HepG2 (cell line): ENCODE results near the gene SECTM1. TPM values are rescaled to one million over a fixed set of nuclear protein-coding genes. Genes with fewer than 3 reads are reported as not detected.

Experiments used
- ASH2L ChIP-seq: fragments of 300-600, 200-600 bp; sonication (generic); IDR thresholded peaks from 2 replicates; pipeline ENCODE4 v1.7.0; 2017; ENCODE audit warnings: low read depth, mild to moderate bottlenecking, moderate library complexity, mixed read lengths, low read length; ENCODE audit not compliant: insufficient read length
- CC2D1A ChIP-seq: sonication (generic); formaldehyde crosslinking; IDR thresholded peaks from 2 replicates; pipeline ENCODE4 v1.8.1; 2023; ENCODE audit warnings: mild to moderate bottlenecking, missing genetic modification reagents
- CEBPZ ChIP-seq: IDR thresholded peaks from 2 replicates; pipeline ENCODE4 v1.6.1; 2012; ENCODE audit warnings: low read length, improper control_type of control experiment
- IRF2 ChIP-seq: IDR thresholded peaks from 2 replicates; pipeline ENCODE4 v1.6.1; 2018; ENCODE audit warnings: missing genetic modification reagents, missing compliant biosample characterization
- NR3C1 ChIP-seq: sonication (generic); formaldehyde crosslinking; IDR thresholded peaks from 2 replicates; pipeline ENCODE4 v1.4.0; 2020; ENCODE audit warnings: missing genetic modification reagents
- POGZ ChIP-seq: sonication (generic); formaldehyde crosslinking; IDR thresholded peaks from 2 replicates; pipeline ENCODE4 v1.4.0; 2020; ENCODE audit warnings: mild to moderate bottlenecking, missing genetic modification reagents
- RBM39 ChIP-seq: fragments of 200-400 bp; formaldehyde crosslinking; IDR thresholded peaks from one replicate; pipeline ENCODE4 v1.6.1; 2018; ENCODE audit warnings: antibody characterized with exemption, mild to moderate bottlenecking, low read depth, low read length; ENCODE audit not compliant: poor library complexity, severe bottlenecking
- SSRP1 ChIP-seq: IDR thresholded peaks from 2 replicates; pipeline ENCODE4 v1.6.1; 2016; ENCODE audit warnings: control low read depth
- STAT5B ChIP-seq: sonication (generic); formaldehyde crosslinking; IDR thresholded peaks from 2 replicates; pipeline ENCODE4 v1.4.0; 2020; ENCODE audit warnings: missing genetic modification reagents
- SUZ12 ChIP-seq: fragments of 150-350 bp; IDR thresholded peaks from 2 replicates; pipeline ENCODE4 v1.6.1; 2014; ENCODE audit warnings: low read depth, low read length
- ZNF20 ChIP-seq: sonication (generic); formaldehyde crosslinking; IDR thresholded peaks from 2 replicates; pipeline ENCODE4 v1.4.0; 2020; ENCODE audit warnings: mild to moderate bottlenecking, moderate library complexity, missing genetic modification reagents
- ZNF333 ChIP-seq: sonication (generic); formaldehyde crosslinking; IDR thresholded peaks from 2 replicates; pipeline ENCODE4 v1.4.0; 2020; ENCODE audit warnings: mild to moderate bottlenecking, missing genetic modification reagents, borderline replicate concordance
- ZNF33B ChIP-seq: sonication (generic); formaldehyde crosslinking; IDR thresholded peaks from 2 replicates; pipeline ENCODE4 v1.5.1; 2020; ENCODE audit warnings: mild to moderate bottlenecking, missing genetic modification reagents
- ZNF503 ChIP-seq: sonication (generic); formaldehyde crosslinking; IDR thresholded peaks from 2 replicates; pipeline ENCODE4 v1.4.0; 2020; ENCODE audit warnings: missing genetic modification reagents
- ZNF543 ChIP-seq: sonication (generic); formaldehyde crosslinking; IDR thresholded peaks from 2 replicates; pipeline ENCODE4 v1.4.0; 2020; ENCODE audit warnings: mild to moderate bottlenecking, missing genetic modification reagents
- ZNF598 ChIP-seq: sonication (generic); formaldehyde crosslinking; IDR thresholded peaks from 2 replicates; pipeline ENCODE4 v1.5.1; 2020; ENCODE audit warnings: mild to moderate bottlenecking, missing genetic modification reagents, borderline replicate concordance
- ZUFSP ChIP-seq: sonication (generic); formaldehyde crosslinking; IDR thresholded peaks from 2 replicates; pipeline ENCODE4 v1.9.0; 2021; ENCODE audit warnings: missing genetic modification reagents, mild to moderate bottlenecking, borderline replicate concordance
- polyA plus RNA-seq, 8 experiments: library from polyadenylated mRNA; depleted of rRNA in 3 of 8; stranded (reverse) in 7 of 8; unstranded in 1 of 8; fragments of >200 nt; fragmentation: Illumina TruSeq in 4 of 8; extraction: Trizol in 4 of 8; gene quantifications; 2 replicates each; pipeline versions ENCODE4 v1.2.1 to v1.2.3, GENCODE V29; 2011 to 2016; ENCODE audit warnings: low read depth in 4 of 8, missing spikeins in 1 of 8, mixed read lengths in 1 of 8; ENCODE audit not compliant: insufficient read depth in 1 of 8
- total RNA-seq, 5 experiments: library from RNA; depleted of rRNA; stranded (reverse); fragments of >200 nt; fragmentation: Illumina TruSeq; extraction: Trizol; gene quantifications; 2 replicates each; pipeline ENCODE4 v1.2.3, GENCODE V29; 2016; ENCODE audit warnings: low read depth in 1 of 5
- TF ChIP-seq, protein P1 (sequence below): sonication (generic); formaldehyde crosslinking; IDR thresholded peaks from 2 replicates; pipeline ENCODE4 v1.4.0; 2020; ENCODE audit warnings: missing genetic modification reagents
- TF ChIP-seq, protein P2 (sequence below): sonication (generic); formaldehyde crosslinking; IDR thresholded peaks from 2 replicates; pipeline ENCODE4 v1.8.0; 2023; ENCODE audit warnings: mild to moderate bottlenecking, missing genetic modification reagents

The SECTM1 gene
- total and polyA plus RNA-seq, 2 of the 13 experiments (the other 11 are each of a cell fraction or from before 2014, with no cell fraction given): 3.5 to 5.3 TPM

DNA sequence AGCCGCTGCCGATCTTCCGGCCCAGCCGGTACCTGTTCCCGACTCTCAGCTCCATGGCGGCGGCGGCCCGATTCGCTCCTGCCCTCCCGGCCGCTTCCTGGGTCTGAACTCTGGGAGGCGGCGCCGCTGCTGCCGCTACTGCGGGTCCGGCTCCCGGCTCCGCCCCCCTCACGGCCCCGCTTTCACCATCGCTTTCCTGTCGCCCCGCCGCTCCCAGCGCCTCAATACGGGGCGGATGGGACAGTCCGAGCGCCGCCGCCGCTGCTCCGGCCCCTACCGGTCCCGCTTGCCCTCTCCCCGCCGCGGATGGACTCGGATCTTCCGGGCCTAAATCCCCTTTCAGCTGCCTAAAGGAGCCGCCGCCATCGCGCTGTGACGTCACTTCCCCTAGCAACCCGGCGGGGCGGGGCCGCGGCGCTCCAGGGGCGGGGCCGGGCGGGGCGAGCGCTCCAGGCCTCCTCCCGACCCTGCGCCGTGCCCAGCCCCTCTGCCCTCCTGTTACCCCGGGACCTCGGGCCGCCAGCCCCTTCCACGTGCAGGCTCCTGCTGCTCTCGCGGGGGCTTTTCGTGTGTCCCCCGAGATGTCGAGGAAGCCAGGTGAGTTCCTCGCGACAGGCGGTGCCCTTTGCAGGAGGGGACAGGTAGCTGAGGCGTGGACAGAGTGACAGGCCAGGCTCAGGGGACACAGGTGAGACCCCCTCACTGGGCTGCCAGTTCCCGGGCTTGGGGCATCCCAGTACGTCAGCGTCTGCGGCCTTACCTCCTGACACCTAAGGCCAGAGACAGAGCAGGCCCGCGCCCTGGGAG is 60.0 kb downstream of the SECTM1 start, which contains the start of gene CSNK1D (continued):
- TF ChIP-seq SSRP1 (CRISPR knock-in tag) (no peak), RBM39 (peak; percentile 85), POGZ (CRISPR knock-in tag) (peak; percentile 59; the same call in 1 of the 2 replicates), ZNF333 (no peak; the same call in 1 of the 2 replicates), ZNF20 (CRISPR knock-in tag) (peak; percentile 71), ZNF598 (CRISPR knock-in tag) (peak; percentile 96; the same call in 1 of the 2 replicates), IRF2 (CRISPR knock-in tag) (peak; percentile 64; the same call in 1 of the 2 replicates), CC2D1A (CRISPR knock-in tag) (no peak), STAT5B (CRISPR knock-in tag) (no peak; the same call in 1 of the 2 replicates), ZNF33B (peak; percentile 79; the same call in 1 of the 2 replicates), ZNF543 (peak; percentile 98), CEBPZ (no peak), ZUFSP (CRISPR knock-in tag) (no peak), SUZ12 (no peak), ASH2L (peak; percentile 95), NR3C1 (CRISPR knock-in tag) (no peak), ZNF503 (CRISPR knock-in tag) (peak; percentile 77; the same call in 1 of the 2 replicates)
- TF ChIP-seq, protein P1, sequence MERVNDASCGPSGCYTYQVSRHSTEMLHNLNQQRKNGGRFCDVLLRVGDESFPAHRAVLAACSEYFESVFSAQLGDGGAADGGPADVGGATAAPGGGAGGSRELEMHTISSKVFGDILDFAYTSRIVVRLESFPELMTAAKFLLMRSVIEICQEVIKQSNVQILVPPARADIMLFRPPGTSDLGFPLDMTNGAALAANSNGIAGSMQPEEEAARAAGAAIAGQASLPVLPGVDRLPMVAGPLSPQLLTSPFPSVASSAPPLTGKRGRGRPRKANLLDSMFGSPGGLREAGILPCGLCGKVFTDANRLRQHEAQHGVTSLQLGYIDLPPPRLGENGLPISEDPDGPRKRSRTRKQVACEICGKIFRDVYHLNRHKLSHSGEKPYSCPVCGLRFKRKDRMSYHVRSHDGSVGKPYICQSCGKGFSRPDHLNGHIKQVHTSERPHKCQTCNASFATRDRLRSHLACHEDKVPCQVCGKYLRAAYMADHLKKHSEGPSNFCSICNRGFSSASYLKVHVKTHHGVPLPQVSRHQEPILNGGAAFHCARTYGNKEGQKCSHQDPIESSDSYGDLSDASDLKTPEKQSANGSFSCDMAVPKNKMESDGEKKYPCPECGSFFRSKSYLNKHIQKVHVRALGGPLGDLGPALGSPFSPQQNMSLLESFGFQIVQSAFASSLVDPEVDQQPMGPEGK (CRISPR knock-in tag): peak; percentile 75
- TF ChIP-seq, protein P2, sequence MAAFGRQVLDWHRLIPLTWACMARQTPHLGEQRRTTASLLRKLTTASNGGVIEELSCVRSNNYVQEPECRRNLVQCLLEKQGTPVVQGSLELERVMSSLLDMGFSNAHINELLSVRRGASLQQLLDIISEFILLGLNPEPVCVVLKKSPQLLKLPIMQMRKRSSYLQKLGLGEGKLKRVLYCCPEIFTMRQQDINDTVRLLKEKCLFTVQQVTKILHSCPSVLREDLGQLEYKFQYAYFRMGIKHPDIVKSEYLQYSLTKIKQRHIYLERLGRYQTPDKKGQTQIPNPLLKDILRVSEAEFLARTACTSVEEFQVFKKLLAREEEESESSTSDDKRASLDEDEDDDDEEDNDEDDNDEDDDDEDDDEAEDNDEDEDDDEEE: peak; percentile 90
